GM15510 (cell line): Measurements from ENCODE around the gene THSD8.

Experiments used
- POLR2A ChIP-seq: IDR thresholded peaks from 3 replicates; pipeline ENCODE4 v1.6.1; 2011; ENCODE audit warnings: borderline replicate concordance; ENCODE audit not compliant: insufficient read length; ENCODE audit errors: extremely low read depth

THSD8 gene

GRCh38 chr19:12796146-12797071 lies 5.5 kb upstream of the THSD8 start:
- TF ChIP-seq POLR2A, result no peak

- no peak for TF ChIP-seq POLR2A
Measured at GRCh38 chr19:12797141-12797587, 4.7 kb upstream of the THSD8 start.

GRCh38 chr19:12799742-12800465 lies 2.0 kb upstream of the THSD8 start:
- no peak for TF ChIP-seq POLR2A

GRCh38 chr19:12800466-12800770 lies 1.5 kb upstream of the THSD8 start:
- TF ChIP-seq POLR2A, result no peak

- no peak for TF ChIP-seq POLR2A
Measured at GRCh38 chr19:12800923-12801465, 875 bp upstream of the THSD8 start.

GRCh38 chr19:12802267-12803106 lies 618 bp downstream of the THSD8 start:
- TF ChIP-seq POLR2A, result no peak

GRCh38 chr19:12804051-12804450 lies 2.2 kb downstream of the THSD8 start:
- no peak for TF ChIP-seq POLR2A

- peak; percentile 90 for TF ChIP-seq POLR2A
Measured at GRCh38 chr19:12806242-12807081, 4.6 kb downstream of the THSD8 start, which contains the start of gene RNASEH2A. RNASEH2A (plus strand) TSS chr19:12806584; CDS start chr19:12806674, 90 bp downstream.

- no peak for TF ChIP-seq POLR2A
Measured at GRCh38 chr19:12815088-12815487, 13.2 kb downstream of the THSD8 start.

GRCh38 chr19:12821761-12822160 lies 19.9 kb downstream of the THSD8 start:
- no peak for TF ChIP-seq POLR2A

- no peak for TF ChIP-seq POLR2A
Measured at GRCh38 chr19:12825254-12826131, 23.6 kb downstream of the THSD8 start.

GRCh38 chr19:12828494-12828893 lies 26.6 kb downstream of the THSD8 start:
- no peak for TF ChIP-seq POLR2A

- no peak for TF ChIP-seq POLR2A
Measured at GRCh38 chr19:12833418-12833737, 31.5 kb downstream of the THSD8 start.

- TF ChIP-seq POLR2A, result no peak
Measured at GRCh38 chr19:12833738-12834565, 32.1 kb downstream of the THSD8 start.
